DND-41 (cell line): ENCODE data around the gene PNKD.

Experiments
- CTCF ChIP-seq: IDR thresholded peaks from 2 replicates; pipeline ENCODE4 v1.5.1; 2012; ENCODE audit warnings: borderline replicate concordance, low read length, moderate library complexity, mild to moderate bottlenecking; ENCODE audit not compliant: poor library complexity, severe bottlenecking; ENCODE audit errors: extremely low read depth
- EZH2 ChIP-seq: IDR thresholded peaks from 3 replicates; pipeline ENCODE4 v1.6.1; 2012; ENCODE audit warnings: borderline replicate concordance, low read depth, mild to moderate bottlenecking, moderate library complexity, low read length, inconsistent platforms; ENCODE audit not compliant: severe bottlenecking

GRCh38 chr2:218267259-218267658 is 3.1 kb upstream of the PNKD start:
- no peak for TF ChIP-seq CTCF
- no peak for TF ChIP-seq EZH2
